ENCODE data around the gene HDAC4. TPM values are rescaled to one million over a fixed set of nuclear protein-coding genes. Genes with fewer than 3 reads are reported as not detected.
A peak's percentile ranks its signal among the peaks of the same experiment; 100 is the strongest.

Gene HDAC4
- total and polyA plus RNA-seq, 8 donors: 1.7 to 98.8 (median 24.5) TPM

- intact Hi-C loops (cut with DNase I; ENCODE audit: low total_unique reads): no loop called here
- Histone ChIP-seq H3K27me3 (no peaks in the 10 kb centered on the region), H3K27ac (peak overlapping the region in 1 of 5 donors; percentile 89), H3K4me1 (peaks cover 0 to 37% (median 13%) of the 10 kb centered on the region in 4 donors), H3K36me3 (peaks cover 6 to 40% (median 31%) of the 10 kb centered on the region in 4 donors), H3K4me3 (no peak overlapping the region), H3K9me3 (no peaks in the 10 kb centered on the region)
- TF ChIP-seq POLR2AphosphoS5 (IDR thresholded peaks at IDR 0.05) (no peak), CTCF (IDR thresholded peaks at IDR 0.05) (no peak), EP300 (IDR thresholded peaks at IDR 0.05) (no peak)
- no peak for DNase-seq
- WGBS, 5 donors: 95 to 98% (median 95%) methylated on average over 8 to 14 of the region's 14 CpGs
Observed at GRCh38 chr2:239351687-239352086, 49.1 kb downstream of the HDAC4 start.

- TF ChIP-seq POLR2A (IDR thresholded peaks at IDR 0.05) (no peak), CTCF (IDR thresholded peaks at IDR 0.05) (no peak), POLR2AphosphoS5 (IDR thresholded peaks at IDR 0.05) (no peak), EP300 (IDR thresholded peaks at IDR 0.05) (no peak)
- H3K9me3 ChIP-seq: no peaks in the 10 kb centered on the region
- H3K27ac ChIP-seq: peak overlapping the region in 2 of 5 donors; percentile 72 to 89
- H3K4me3 ChIP-seq: no peak overlapping the region
- intact Hi-C loops (cut with DNase I; ENCODE audit: low total_unique reads): no loop called here
- no peak for DNase-seq
- H3K36me3 ChIP-seq: peaks cover 6 to 40% (median 31%) of the 10 kb centered on the region in 4 donors
- no peaks in the 10 kb centered on the region for H3K27me3 ChIP-seq
- 82 to 93% (median 90%) methylated on average over 15 to 25 of the region's 25 CpGs for whole genome bisulfite sequencing, 5 donors
- H3K4me1 ChIP-seq: peaks cover 0 to 32% (median 13%) of the 10 kb centered on the region in 4 donors
Observed at GRCh38 chr2:239349453-239350135, 51.2 kb downstream of the HDAC4 start.

GRCh38 chr2:239348563-239349452, 52.0 kb downstream of the HDAC4 start:
- Histone ChIP-seq H3K9me3 (no peaks in the 10 kb centered on the region), H3K27ac (peak overlapping the region in 4 of 5 donors; percentile 26 to 89 (median 69)), H3K4me1 (peaks cover 0 to 32% (median 13%) of the 10 kb centered on the region in 4 donors), H3K4me3 (no peak overlapping the region), H3K36me3 (peaks cover 6 to 40% (median 31%) of the 10 kb centered on the region in 4 donors), H3K27me3 (no peaks in the 10 kb centered on the region)
- peak; percentile 60 for TF ChIP-seq EP300 (IDR thresholded peaks at IDR 0.05)
- TF ChIP-seq POLR2AphosphoS5 (IDR thresholded peaks at IDR 0.05): peak in 1 of 3 donors; percentile 73
- no peak for TF ChIP-seq CTCF (IDR thresholded peaks at IDR 0.05)
- WGBS, 5 donors: 83 to 96% (median 91%) methylated on average over 28 to 29 of the region's 29 CpGs
- DNase-seq: peak in 1 of 2 donors; percentile 56
- intact Hi-C loops (cut with DNase I; ENCODE audit: low total_unique reads): no loop called here

- no peak for DNase-seq
- H3K27ac ChIP-seq: peak overlapping the region in 1 of 5 donors; percentile 89
- H3K4me3 ChIP-seq: no peak overlapping the region
- H3K36me3 ChIP-seq: peaks cover 0 to 29% (median 20%) of the 10 kb centered on the region in 4 donors
- no peaks in the 10 kb centered on the region for H3K27me3 ChIP-seq
- 66 to 83% (median 70%) methylated on average over 4 of the region's 4 CpGs for WGBS, 5 donors
- no peak for TF ChIP-seq CTCF (IDR thresholded peaks at IDR 0.05)
- no peak for TF ChIP-seq POLR2A (IDR thresholded peaks at IDR 0.05)
- no peak for TF ChIP-seq POLR2AphosphoS5 (IDR thresholded peaks at IDR 0.05)
- no peak for TF ChIP-seq EP300 (IDR thresholded peaks at IDR 0.05)
- H3K9me3 ChIP-seq: peaks cover 0 to 4% (median 0%) of the 10 kb centered on the region in 4 donors
- H3K4me1 ChIP-seq: peaks cover 0 to 32% (median 13%) of the 10 kb centered on the region in 4 donors
- intact Hi-C loops (cut with DNase I; ENCODE audit: low total_unique reads): no loop called here
Observed at GRCh38 chr2:239346676-239347075, 54.1 kb downstream of the HDAC4 start.

All from stomach (tissue), 9 donors.